Germinal center (tissue), 1 donor: ENCODE measurements around the gene RAB9A.
"Not testable (repeated sequence)": the region's sequence is repeated elsewhere in the genome, so short reads cannot be mapped to it uniquely, and the experiment has no call there.

Experiments used
- DNase-seq: peaks from one replicate; pipeline ENCODE4 v3.0.0; 2012; ENCODE audit warnings: mixed read lengths, low spot score

Gene RAB9A

DNA sequence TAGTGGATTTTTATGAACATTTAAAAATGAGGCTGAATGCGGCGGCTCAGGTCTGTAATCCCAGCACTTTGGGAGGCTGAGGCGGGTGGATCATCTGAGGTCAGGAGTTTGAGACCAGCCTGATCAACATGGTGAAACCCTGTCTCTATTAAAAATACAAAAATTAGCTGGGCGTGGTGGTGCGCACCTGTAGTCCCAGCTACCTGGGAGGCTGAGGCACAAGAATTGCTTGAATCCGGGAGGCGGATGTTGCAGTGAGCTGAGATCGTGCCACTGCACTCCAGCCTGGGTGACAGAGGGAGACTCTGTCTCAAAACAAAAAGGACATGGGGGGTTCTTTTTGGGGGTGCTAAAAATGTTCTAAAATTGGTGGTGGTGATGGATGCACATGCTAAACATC is 19.2 kb upstream of the RAB9A start:
- not testable (repeated sequence) for DNase-seq

DNA sequence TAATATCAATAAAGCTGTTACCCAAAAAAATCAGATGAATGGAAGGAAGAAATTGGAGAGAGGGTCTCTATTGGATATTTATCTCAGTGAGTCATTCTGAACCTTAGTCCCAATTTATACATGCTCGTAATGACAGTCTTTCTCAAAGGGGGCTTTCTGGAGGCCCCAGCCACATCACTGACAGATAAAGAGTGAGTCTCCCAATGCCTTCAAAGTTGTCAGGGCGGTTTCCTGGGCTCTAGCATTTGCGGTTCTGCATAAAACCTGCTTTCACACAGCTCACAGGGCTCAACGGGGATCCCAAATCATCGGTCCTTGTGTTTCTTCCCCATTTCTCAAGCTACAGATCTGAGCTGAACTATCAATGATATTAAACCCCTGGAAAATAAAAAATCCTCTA is 18.7 kb upstream of the RAB9A start:
- DNase-seq, result no peak

DNA sequence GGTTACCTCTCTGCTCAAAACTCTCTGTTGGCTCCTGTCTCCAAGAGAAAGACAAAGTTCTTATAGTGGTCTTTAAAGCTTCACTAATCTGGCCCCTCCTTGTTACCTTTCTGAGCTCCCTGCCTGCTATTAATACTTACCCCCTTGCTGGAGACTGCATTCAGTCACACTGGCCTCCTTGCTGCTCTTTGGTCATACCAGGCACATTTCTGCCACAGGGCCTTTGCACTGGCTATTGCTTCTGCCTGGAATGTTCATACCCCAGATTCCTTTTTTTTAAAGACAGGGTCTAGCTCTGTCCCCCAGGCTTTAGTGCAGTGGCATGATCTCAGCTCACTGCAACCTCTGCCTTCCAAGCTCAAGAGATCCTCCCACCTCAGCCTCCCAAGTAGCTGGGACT is 15.9 kb upstream of the RAB9A start:
- no peak for DNase-seq

GRCh38 chrX:13676885-13677284 is 12.0 kb upstream of the RAB9A start:
- no peak for DNase-seq

DNA sequence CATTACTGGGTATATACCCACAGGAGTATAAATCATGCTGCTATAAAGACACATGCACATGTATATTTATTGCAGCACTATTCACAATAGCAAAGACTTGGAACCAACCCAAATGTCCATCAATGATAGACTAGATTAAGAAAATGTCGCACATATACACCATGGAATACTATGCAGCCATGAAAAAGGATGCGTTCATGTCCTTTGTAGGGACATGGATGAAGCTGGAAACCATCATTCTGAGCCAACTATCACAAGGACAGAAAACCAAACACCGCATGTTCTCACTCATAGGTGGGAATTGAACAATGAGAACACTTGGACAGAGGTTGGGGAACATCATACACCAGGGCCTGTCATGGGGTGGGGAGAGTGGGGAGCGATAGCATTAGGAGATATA is 9.2 kb upstream of the RAB9A start:
- DNase-seq, result not testable (repeated sequence)

- no peak for DNase-seq
Observed at GRCh38 chrX:13681595-13681994, 7.3 kb upstream of the RAB9A start.

- DNase-seq, result no peak
Observed at GRCh38 chrX:13684361-13684760, 4.6 kb upstream of the RAB9A start.

GRCh38 chrX:13685126-13685763 is 3.7 kb upstream of the RAB9A start:
- DNase-seq, result no peak

- no peak for DNase-seq
Observed at GRCh38 chrX:13687203-13687602, 1.7 kb upstream of the RAB9A start.

DNA sequence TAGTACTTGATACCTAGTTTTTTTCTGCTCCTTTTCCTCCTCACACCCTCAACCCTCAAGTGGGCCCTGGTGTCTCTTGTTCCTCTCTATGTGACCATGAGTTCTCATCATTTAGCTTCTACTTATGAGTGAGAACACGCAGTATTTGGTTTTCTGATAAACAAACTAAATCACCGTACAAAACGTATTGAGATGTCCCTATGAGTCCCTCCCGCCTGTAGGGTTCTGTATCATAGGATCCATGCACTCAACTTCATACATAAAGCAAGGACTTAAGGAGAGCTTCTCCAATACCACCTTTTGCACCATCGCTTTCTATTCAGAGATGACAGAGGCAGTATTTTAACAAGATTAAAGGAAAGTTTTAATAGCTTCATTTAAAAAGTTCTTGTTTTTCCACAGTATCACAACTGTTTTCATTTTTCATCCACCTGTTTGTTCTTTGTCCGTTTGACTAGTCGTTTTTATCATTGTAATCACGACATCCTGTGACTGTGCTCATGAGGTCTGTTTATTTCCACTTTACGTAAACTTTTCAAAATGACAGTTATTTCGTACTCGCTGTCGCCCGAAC is 457 bp upstream of the RAB9A start:
- DNase-seq, result no peak

DNA sequence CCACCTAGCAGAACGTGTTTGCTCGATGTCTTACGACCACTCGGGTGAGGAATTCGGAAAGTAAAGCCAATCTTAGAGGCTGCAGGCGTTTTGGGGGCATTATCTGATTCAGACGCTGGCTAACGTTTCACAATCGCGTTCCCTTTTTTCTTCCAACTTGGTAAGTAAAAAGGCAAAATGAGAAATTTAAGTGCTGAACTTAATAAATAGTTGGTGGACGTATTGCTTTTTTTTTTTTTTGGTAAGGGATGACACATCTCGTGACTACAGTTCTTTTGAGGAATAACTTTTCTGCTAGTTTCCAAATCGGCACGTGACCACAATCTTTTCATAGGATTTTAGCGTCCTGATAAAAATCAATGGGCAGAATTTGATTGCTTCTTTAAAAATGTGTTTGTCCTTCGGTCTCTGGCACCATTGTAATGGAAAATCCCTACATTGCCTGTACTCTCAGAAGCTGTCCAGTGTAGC is 848 bp downstream of the RAB9A start:
- no peak for DNase-seq

DNA sequence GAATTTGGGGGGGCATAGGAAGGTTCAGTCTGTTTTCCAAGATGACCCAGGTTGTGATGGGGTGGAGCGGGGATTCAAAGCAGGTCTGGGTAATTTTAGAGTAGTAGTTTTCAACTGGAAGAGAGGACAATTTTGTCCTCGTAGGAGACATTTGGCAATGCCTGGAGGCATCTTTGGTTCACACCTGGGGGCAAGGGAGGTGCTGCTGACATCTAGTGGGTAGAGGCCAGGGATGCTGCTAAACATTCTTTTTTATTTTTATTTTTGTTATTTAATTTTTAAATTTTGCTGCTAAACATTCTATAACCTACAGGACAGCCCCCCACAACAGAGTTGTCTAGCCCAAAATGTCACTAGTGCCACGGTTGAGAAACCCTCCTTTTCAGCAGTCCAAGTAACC is 1.9 kb downstream of the RAB9A start:
- no peak for DNase-seq

- DNase-seq, result peak; percentile 31
Observed at GRCh38 chrX:13691841-13692371, 3.0 kb downstream of the RAB9A start.

GRCh38 chrX:13692771-13693231 is 3.9 kb downstream of the RAB9A start:
- no peak for DNase-seq

DNA sequence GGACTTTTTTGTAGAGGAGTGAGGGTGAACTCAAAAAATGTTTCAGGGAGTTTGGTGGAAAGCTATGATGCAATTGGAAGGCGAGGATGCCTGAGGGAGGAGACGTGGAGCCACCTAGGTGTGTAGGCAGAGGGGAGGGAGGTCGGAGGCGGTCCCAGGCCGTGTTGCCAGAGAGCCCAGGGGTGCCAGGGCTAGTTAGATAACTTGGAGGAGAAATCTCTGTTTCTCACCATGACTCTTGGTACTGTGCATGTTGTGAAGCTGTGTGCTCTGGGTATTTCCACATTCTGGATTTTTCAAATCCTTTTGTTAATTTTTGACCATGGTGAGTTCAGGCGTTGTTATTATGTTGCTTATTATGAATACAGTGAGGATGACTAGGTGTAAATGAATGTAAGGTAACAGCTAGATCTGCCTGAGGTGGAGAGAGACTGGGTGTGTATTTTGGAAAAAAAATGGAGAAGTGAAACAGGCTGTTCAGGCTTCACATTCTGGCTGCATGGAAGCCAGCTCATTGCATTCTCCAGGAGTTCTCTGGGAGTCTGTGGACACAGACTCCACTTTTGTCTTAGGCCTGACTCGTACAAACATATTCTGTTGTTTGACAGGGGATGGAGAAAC is 4.5 kb downstream of the RAB9A start:
- DNase-seq, result no peak

- no peak for DNase-seq
Observed at GRCh38 chrX:13694359-13694758, 5.4 kb downstream of the RAB9A start.

DNA sequence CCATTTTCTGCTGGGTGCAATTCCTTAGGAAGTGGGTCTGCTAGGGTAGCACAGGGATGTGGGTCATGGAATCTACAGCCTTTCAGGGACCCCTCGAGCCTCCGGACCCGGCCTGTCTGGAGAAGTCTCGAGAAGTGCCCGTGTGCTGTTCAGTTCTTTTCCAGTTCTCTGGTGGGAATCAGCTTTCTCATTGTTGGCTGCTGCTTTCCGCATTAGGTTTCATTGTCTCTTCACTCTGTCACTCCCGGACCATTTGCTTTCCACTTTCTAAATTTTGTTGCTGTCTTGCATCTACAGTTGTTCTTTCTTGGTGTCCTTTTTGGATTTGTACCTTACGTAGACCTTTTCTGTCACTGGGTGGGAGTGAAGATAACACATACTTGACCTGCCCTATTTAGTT is 6.1 kb downstream of the RAB9A start:
- no peak for DNase-seq

DNA sequence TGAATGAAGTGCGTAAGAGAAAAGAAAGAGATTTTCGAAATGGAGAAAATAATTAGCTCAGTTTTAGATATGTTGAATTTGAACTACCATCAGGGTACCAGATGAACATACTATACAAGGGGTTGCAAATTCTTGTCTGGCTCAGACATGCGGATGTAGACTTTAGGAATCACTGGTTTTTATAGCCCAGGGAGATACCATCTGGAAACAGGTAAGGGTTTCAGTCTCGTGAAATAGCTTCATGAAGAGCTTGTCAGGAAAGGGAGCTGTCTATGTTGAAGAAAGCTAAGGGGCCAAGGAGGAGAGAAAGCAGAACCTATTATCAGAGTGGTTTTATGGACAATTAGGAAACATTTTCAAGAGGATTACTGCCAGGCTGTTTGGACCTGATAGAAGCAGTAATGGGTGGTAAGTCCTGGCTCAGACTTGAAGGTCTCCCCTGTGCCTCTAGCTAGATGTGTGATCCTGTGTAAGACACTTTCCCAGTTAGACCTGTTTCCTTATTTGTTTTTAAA is 6.7 kb downstream of the RAB9A start:
- no peak for DNase-seq

- DNase-seq, result no peak
Observed at GRCh38 chrX:13697455-13697854, 8.5 kb downstream of the RAB9A start.

- DNase-seq, result no peak
Observed at GRCh38 chrX:13697976-13698375, 9.0 kb downstream of the RAB9A start.

GRCh38 chrX:13698432-13698831 is 9.5 kb downstream of the RAB9A start:
- DNase-seq, result no peak

DNA sequence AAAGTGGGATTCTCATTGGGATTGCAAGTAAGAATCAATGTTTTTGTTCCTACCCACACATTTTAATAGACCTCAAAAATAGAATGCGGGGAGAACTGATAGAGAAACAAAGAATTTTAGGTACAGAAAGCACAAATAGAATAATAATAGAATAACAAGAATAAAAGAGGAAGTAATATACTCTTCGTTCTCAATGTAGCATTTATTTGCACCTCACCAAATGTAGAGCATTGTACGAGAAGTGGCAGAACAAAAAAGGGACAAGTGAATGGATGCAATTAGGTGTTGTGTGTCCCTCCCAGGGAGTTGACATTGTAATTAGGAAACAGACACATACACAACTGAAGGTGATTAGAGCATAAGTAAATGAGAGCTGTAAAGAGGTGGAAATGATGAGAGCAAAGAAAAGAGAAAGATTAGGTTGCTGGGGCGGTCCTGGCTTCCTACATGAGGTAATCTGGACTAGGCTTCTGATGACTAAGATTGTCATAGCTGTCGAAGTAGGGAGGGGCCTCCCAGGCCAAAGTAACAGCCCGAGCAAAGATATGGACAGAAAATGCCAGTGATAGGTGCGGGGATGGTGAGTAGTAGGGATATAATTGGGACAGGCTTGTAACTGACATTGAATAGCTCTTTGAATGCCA is 10.4 kb downstream of the RAB9A start:
- DNase-seq, result no peak

DNA sequence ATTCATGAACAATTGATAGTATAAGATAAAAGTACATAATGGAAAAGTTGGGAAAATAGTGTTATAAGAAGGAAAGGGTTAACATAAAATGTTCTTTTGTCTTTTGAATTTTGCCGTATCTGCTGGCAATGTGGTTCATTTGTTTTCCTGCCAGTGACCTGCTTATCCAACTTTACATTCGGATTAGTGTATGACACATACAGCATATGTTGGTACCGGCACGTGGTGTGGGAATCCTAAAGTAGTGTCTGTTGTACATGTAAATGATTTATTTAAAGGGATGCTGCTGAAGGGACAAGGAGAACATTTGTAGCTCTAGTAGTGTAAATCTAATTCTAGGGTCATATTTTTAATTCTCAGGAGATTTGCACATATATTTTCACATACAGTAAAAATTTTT is 11.5 kb downstream of the RAB9A start:
- DNase-seq, result no peak
